ENCODE data around the gene EGFL7.

The EGFL7 gene

GRCh38 chr9:136689108-136689460 is 26.4 kb downstream of the EGFL7 start:
- no peak for DNase-seq

DNA sequence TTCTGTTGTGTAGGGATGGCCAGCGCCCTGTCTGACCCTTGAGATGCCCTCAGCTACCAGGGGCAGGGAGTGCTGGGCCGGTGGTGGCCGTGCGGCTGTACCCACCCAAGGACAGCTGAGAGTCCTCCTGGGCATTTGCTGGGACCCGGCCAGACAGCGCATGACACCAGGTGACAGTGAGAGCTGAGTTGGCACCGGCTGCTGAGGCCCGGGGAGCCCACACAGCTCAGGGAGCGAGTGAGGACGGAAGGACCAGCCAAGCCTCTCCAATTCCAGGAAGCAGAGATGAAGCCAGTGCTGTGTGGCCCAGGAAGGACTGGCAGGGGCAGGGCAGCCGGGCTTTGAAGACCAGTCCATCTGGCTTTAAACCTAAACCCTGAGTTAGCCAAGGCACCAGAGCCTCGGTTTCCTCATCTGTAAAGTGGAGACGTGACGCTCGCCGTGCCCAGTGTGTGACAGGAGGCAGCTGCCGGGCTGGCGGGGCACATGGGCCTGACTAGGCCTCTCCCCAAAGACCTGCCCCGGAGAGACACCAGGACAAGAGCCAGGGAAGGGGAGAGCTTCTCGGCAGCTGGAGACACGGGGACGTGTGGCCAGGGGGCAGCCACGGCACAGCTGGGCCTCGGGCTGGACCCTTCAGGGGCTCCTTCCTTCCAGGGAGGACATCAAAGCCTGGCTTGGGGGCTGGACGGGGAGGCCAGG is 27.5 kb downstream of the EGFL7 start:
- no peak for DNase-seq

DNA sequence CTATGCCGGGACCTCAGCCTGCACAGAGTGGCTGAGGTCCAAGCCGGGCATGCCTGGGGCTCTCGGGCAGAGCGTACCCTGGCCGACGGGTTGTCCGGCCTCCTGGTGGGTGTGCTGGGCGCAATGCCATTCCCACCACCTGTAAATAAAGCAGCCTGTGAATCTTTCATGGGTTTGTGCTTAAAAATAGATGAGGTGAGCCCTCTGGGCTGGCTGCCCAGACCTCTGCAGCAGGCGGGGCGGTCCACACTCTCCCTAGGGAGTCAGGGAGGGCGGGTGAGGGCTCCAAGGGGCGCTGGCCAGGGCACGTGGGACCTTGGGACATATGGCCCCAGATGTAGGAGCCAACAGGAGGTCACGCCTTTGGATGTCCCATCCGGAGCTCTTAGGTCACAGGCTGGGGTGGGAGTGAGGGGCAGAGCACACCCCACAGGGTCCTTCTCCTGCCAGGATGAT is 28.1 kb downstream of the EGFL7 start:
- DNase-seq = no peak

GRCh38 chr9:136691316-136692184 is 28.8 kb downstream of the EGFL7 start:
- DNase-seq = no peak

DNA sequence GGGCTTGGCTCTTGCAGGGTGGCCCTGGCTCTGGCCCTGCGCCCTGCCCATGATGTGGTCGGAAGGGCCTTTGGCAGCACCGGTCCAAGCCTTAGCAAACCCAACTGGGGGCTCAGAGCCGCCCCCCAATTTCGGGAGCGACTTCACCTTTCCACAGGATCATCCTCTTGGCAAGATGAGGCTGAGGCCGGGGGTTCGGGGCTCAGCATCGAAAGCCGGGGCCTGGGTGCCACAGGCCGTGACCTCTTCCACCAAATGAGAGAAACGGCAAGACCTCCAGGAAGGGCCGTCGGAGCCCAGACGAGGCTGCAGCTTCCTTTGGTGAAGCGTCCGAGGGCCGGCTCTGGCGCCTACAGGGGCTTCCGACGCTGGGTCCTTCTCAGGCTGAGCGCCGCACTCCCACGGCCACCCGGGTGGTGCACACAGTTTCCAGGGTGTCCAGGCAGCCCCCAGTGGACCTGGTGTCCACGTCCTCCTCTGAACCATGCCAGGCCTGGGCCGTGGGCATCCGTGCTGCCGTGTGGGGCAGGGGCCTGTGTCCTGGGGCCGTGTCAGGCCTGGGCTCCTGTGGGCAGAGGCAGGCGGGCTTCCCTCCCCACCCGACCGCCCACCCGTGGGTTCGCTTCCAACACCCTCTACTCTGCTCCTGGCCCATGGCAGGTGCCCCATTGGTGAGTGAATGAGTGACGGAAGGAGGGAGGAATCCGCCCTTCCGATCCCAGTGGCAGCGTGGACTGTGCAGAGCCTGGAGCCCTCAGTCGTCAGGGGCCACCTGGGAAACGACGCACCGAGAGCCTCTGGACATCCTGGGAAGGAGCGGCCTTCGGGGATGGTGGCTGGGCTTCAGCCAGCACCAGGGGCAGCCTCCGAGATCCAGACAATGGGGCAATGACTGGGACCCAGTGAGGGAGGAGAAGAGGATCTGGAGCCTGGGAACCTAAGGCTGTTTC is 29.7 kb downstream of the EGFL7 start:
- DNase-seq = no peak

GRCh38 chr9:136693135-136693489 is 30.4 kb downstream of the EGFL7 start:
- DNase-seq = no peak

DNA sequence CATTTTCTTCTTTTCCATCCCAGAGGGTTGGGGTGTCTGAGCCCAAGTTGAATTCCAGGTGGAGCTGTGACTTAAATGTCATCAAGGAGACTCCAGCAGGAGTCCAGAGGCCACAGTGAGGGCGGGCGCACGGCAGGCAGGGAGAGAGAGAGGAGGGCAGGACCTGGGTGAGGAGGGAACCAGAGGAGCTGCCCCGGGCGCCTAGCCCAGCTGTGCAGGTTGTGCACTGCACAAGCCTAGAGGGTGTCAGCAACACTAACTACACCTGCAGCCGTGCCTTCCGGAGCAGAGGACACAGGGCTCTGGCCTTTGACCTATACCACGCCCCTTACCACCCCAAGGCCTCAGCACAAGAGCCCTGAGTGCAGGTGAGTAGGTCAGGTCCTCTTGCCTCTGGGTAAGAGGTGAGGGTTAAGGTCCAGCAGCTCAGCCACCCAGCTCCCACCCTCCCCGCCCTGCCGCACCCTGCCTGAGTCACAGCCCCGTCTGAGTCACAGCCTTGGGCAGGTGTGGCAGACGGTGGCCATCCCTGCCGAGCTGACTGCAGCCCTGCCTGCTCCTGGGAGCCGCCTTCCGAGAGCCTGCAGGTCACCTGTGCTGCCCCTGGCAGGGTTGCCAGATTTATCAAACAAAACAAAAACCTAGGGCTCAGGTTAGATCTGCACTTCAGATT is 30.9 kb downstream of the EGFL7 start:
- no peak for DNase-seq

DNA sequence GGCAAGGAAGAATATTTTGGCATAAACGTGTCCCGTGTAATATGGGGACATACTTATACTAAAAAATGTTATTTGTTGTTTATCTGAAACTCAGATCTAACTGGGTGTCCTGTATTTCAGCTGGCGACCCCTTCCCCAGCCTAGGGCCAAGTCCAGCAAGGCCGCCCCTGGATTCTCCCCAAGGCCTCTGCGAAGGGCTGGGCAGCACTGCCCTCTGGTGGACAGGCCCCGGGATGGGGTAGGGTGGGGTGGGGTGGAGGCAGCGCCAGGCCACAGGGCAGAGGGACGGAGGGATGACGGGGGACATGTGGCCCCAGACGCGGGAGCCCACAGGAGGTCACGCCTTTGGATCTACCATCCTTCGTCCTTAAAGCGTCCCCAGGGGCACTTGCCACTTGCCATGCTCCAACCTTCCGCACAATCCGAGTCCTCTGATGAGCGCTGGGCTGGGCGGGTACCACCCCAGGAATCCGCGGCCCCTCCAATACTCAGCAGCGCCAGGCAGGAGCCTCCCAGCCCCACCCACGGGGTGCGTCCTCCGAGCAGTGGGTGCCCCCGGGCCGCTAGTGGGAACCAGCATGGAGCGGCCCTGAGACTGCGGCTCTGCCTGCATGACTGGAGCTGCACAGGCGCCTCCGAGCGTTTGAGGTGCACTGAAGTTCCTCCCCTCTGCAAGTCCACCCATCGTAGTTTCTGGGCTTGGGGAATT is 31.6 kb downstream of the EGFL7 start:
- no peak for DNase-seq

GRCh38 chr9:136694872-136695247 is 32.1 kb downstream of the EGFL7 start:
- DNase-seq = no peak

DNA sequence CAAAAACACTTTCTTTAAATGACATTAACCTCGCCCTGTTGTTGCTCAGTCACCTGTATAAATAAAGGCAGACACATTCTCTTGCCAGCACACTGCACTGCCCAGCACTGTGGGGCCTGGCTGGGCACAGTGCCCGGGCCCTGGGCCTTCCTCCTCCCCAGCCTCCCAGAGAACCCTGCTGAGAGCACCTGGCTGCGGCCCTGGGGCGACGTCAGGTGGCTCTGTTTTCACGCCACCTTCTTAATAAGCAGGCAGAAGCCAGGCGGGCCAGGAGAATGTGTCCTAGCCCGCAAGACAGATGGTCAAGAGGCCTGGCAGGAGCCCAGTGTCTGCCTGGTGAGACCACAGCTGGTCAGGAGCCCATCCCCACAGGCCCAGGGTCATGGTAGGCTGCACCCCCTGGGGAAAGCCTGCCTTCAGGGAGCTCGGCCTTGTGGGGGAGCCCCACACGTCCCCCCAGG is 32.7 kb downstream of the EGFL7 start:
- DNase-seq = no peak

- DNase-seq = no peak
Measured at GRCh38 chr9:136695955-136696354, 33.2 kb downstream of the EGFL7 start.

DNA sequence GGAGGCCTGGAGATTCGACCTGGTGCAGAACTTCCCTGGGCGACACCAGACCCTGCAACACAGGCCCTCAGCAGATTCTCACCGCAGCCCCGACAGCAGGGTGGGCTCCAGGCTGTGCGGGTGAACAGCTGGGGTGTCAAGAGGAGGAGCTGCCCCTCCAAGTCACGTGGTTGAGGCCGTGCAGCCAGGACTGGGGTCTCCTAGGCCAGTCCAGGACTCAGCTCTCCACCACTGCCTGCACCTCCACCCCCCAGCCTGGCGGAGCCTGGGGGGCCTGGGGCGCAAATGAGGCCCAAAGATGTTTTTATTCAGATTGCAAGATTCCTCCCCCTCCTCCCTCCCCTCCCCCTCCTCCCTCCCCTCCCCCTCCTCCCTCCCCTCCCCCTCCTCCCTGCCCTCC is 33.8 kb downstream of the EGFL7 start:
- DNase-seq = no peak

DNA sequence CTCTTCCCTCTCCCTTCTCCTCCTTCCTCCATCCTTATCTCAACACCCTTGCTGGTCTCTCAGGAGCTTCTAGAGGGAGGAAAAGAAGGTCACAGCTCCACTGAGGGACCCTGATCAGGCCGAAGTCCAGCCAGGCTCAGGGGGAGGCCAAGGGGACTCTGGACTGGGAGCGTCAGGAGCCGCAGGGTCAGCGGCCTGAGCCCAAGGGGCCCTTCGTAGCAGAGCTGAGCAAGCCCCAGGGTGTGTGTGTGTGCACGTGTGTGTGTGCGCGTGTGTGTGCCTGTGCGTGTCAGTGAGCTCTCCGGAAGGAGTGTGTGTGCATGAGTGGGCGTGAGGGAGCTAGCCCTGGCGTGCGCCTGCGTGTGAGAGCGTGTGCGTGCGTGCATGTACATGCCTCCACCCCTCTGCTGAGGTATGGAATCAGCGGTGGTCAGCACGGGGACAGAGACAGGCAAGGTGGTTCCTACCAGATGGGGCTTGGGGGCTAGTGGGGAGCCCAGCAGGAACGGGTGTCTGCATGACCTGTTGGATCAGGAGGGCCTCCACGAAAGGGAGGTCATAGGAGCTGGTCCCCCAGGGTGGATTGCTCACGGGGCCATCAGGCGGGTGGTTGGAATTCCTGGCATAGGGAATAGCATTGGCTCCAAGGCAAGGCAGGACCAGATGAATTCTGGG is 34.6 kb downstream of the EGFL7 start:
- DNase-seq = no peak

DNA sequence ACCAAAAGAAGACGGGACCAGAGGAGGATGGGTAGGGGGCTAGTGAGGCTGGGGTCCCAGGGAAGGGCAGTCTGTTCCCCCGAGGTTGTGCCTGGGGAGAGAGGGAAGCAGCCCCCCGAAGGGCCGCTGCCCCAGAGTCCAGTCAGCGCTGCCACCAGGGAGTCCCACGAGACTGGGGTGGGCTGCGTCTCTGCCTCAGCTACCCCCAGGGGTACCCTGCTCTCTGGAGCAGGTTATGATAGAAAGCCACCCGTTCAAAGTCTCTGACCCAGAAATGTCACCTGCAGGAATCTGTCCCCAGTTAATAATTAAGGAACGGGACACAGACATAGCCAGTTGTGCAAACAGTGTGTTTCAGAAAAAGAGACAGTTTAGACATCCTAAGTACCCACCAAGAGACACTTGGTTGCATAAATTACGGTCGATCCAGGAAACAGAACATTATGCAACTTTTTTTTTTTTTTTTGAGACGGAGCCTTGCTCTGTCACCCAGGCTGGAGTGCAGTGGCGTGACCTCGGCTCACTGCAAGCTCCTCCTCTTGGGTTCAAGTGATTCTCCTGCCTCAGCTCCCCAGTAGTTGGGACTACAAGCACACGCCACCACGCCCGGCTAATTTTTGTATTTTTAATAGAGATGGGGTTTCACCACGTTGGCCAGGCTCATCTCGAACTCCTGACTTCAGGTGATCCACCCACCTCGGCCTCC is 35.3 kb downstream of the EGFL7 start:
- DNase-seq = no peak

GRCh38 chr9:136698635-136699246 is 36.0 kb downstream of the EGFL7 start:
- no peak for DNase-seq

GRCh38 chr9:136700304-136700703 is 37.6 kb downstream of the EGFL7 start:
- no peak for DNase-seq

DNA sequence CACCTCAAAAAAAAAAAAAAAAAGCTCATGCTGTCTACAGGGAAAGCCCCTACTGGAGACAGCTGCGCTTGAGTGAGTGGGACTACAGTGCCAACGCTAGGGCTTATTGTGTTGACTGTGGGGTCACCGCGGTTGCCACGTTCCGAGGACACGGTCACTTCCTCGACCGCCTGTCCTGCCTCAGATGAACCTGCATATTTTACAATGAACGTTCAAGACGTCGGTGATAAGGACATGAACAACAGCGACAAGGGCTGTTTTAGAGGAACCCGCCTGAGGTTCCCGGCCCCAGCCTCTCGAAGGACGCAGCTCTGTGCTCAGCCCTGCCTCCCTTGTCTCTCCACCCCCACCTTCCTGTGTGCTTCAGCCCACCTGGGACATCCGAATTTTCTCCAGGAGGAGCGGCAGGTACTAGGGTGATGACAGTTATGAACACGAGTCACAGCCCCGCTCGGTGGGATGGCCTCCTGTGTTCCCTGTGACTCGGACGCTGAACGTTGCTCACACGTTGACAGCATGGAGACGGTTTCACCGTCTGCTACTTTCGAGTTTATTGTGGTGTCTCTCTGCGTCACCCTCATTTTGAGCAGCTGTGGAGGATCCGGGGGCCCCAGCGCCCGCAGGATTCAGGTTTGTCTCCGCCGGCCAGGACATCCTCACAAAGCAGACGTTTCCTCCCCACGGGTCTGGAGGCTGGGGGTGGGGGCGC is 38.4 kb downstream of the EGFL7 start:
- DNase-seq = peak; percentile 55

- no peak for DNase-seq
Measured at GRCh38 chr9:136701668-136702053, 38.9 kb downstream of the EGFL7 start.

- no peak for DNase-seq
Measured at GRCh38 chr9:136703276-136703860, 40.7 kb downstream of the EGFL7 start.

Data from central memory CD4-positive, alpha-beta T cell (primary cell).